HepG2 (cell line): ENCODE data around the gene HEPH. TPM values are rescaled to one million over a fixed set of nuclear protein-coding genes. Genes with fewer than 3 reads are reported as not detected.

Source experiments
- ATAC-seq: fragments of 200-7000 bp; cut with Tn5 transposase; 3 replicates; pipeline ENCODE4 v1.9.1; 2020; ENCODE audit warnings: mild to moderate bottlenecking, moderate library complexity
- BruUV-seq: library from RNA; stranded (reverse); fragments of 400-500 nt; replicated peaks from 2 replicates; lab custom pipeline; 2021; lab: Mats Ljungman, UMichigan
- CTCF ChIA-PET: fragments of 300-600 bp; formaldehyde crosslinking; extraction: SDS; loops from one replicate; lab custom pipeline; 2021; ENCODE audit warnings: low total read pairs, inconsistent platforms, low intra/inter-chr PET ratio; lab: Yijun Ruan, JAX
- POLR2A ChIA-PET: fragments of 350-600 bp; sonication (Branson Sonifier 250); formaldehyde crosslinking; loops from one replicate; lab custom pipeline; 2020; ENCODE audit warnings: antibody characterized with exemption, inconsistent platforms; lab: Yijun Ruan, JAX
- DNase-seq: peaks from one replicate; pipeline ENCODE4 v3.0.0-alpha.2; 2015; ENCODE audit warnings: low spot score
- FAIRE-seq: peaks from 3 replicates; lab custom pipeline; 2011; peaks lifted over from hg19 to GRCh38; lab: Jason Lieb, UNC
- H2AFZ ChIP-seq: one replicate; pipeline ENCODE4 v1.6.1; 2011; ENCODE audit warnings: low read length, inconsistent platforms
- H3K27ac ChIP-seq: fragments of 300-600 bp; 3 replicates; pipeline ENCODE4 v1.8.0; 2011; ENCODE audit warnings: mixed run types, mild to moderate bottlenecking, mixed read lengths, low read length, inconsistent platforms; ENCODE audit not compliant: insufficient read depth; ENCODE audit errors: extremely low read length
- H3K27me3 ChIP-seq, 2 experiments: fragments of 200-600 bp in 1 of 2; 2 replicates in 1 of 2; 3 replicates in 1 of 2; pipeline versions ENCODE4 v1.6.0 to v1.8.0; 2011; ENCODE audit warnings: low read length in 2 of 2, mild to moderate bottlenecking in 2 of 2, moderate library complexity in 2 of 2, inconsistent platforms in 1 of 2; ENCODE audit not compliant: insufficient read depth in 2 of 2, control insufficient read depth in 1 of 2
- H3K36me3 ChIP-seq, 2 experiments: fragments of 200-600 bp in 1 of 2; replicated peaks in 1 of 2; 2 replicates in 1 of 2; 3 replicates in 1 of 2; pipeline versions ENCODE4 v1.5.1 to v1.8.0; 2011; ENCODE audit warnings: low read length in 2 of 2, inconsistent platforms in 1 of 2; ENCODE audit not compliant: insufficient read depth in 2 of 2, control insufficient read depth in 1 of 2
- H3K4me1 ChIP-seq: 2 replicates; pipeline ENCODE4 v1.5.1; 2012; ENCODE audit warnings: low read length, inconsistent platforms; ENCODE audit not compliant: insufficient read depth
- H3K4me2 ChIP-seq: 2 replicates; pipeline ENCODE4 v1.6.0; 2011; ENCODE audit warnings: low read depth, low read length, inconsistent platforms
- H3K4me3 ChIP-seq, 3 experiments: fragments of 200-600 bp in 1 of 3; sonication (generic), shearing (Covaris generic) in 1 of 3; replicated peaks in 1 of 3; 2 replicates each; pipeline ENCODE4 v1.5.1; 2011 to 2016; ENCODE audit warnings: low read length in 3 of 3, inconsistent platforms in 2 of 3, low read depth in 2 of 3, mild to moderate bottlenecking in 2 of 3, control low read depth in 1 of 3, mixed read lengths in 1 of 3; ENCODE audit not compliant: insufficient read depth in 1 of 3
- H3K79me2 ChIP-seq: one replicate; pipeline ENCODE4 v1.6.1; 2011; ENCODE audit warnings: low read length, inconsistent platforms; ENCODE audit not compliant: insufficient read depth
- H3K9ac ChIP-seq: 2 replicates; pipeline ENCODE4 v1.6.0; 2011; ENCODE audit warnings: mild to moderate bottlenecking, low read depth, low read length, inconsistent platforms; ENCODE audit not compliant: insufficient read depth
- H3K9me3 ChIP-seq: 2 replicates; pipeline ENCODE4 v1.5.1; 2012; ENCODE audit warnings: mild to moderate bottlenecking, low read length
- H4K20me1 ChIP-seq: 2 replicates; pipeline ENCODE4 v1.6.0; 2011; ENCODE audit warnings: inconsistent platforms, mild to moderate bottlenecking, low read length, moderate library complexity; ENCODE audit not compliant: insufficient read depth
- ATF1 ChIP-seq: IDR thresholded peaks from 2 replicates; pipeline ENCODE4 v1.6.1; 2016; ENCODE audit warnings: mild to moderate bottlenecking, control low read depth
- DZIP1 ChIP-seq: sonication (generic); formaldehyde crosslinking; IDR thresholded peaks from 2 replicates; pipeline ENCODE4 v1.5.0; 2020; ENCODE audit warnings: mild to moderate bottlenecking, missing genetic modification reagents
- NCOA5 ChIP-seq: sonication (generic); formaldehyde crosslinking; IDR thresholded peaks from 2 replicates; pipeline ENCODE4 v1.4.0; 2020; ENCODE audit warnings: missing genetic modification reagents
- NFE2L2 ChIP-seq: fragments of 150-350 bp; IDR thresholded peaks from 2 replicates; pipeline ENCODE4 v1.6.1; 2014; ENCODE audit warnings: low read length
- PCBP1 ChIP-seq: fragments of 200-400 bp; formaldehyde crosslinking; IDR thresholded peaks from 2 replicates; pipeline ENCODE4 v1.6.1; 2017; ENCODE audit warnings: mild to moderate bottlenecking, low read depth, low read length, borderline replicate concordance
- PRPF4 ChIP-seq: fragments of 200-400 bp; formaldehyde crosslinking; IDR thresholded peaks from 2 replicates; pipeline ENCODE4 v1.6.1; 2016; ENCODE audit warnings: low read length, low read depth; ENCODE audit not compliant: poor library complexity, severe bottlenecking
- TFE3 ChIP-seq: IDR thresholded peaks from 2 replicates; pipeline ENCODE4 v1.6.1; 2016
- ZNF318 ChIP-seq: sonication (generic); formaldehyde crosslinking; IDR thresholded peaks from 2 replicates; pipeline ENCODE4 v1.4.0; 2020; ENCODE audit warnings: mild to moderate bottlenecking, missing genetic modification reagents
- ZNF746 ChIP-seq: sonication (generic); formaldehyde crosslinking; IDR thresholded peaks from 2 replicates; pipeline ENCODE4 v1.8.0; 2022; ENCODE audit warnings: mild to moderate bottlenecking, missing genetic modification reagents
- whole genome bisulfite sequencing: methylation state at CpG from one replicate; pipeline ENCODE4 v1.1.6; 2017; ENCODE audit warnings: low lambda C conversion rate; 5-methylcytosine and 5-hydroxymethylcytosine counted together
- in situ Hi-C: cut with HindIII; loops from 2 replicates; pipeline ENCODE4 v1.10.0; 2017; ENCODE audit warnings: low pct_unique_long_range_greater_than_20kb; ENCODE audit not compliant: extremely low pct_ligation_motif_present
- intact Hi-C: fragments of 100-400 bp; cut with micrococcal nuclease; formaldehyde crosslinking; loops from one replicate; pipeline ENCODE4 v1.10.0; 2022; ENCODE audit not compliant: unreplicated experiment
- polyA plus RNA-seq, 8 experiments: library from polyadenylated mRNA; depleted of rRNA in 3 of 8; stranded (reverse) in 7 of 8; unstranded in 1 of 8; fragments of >200 nt; fragmentation: Illumina TruSeq in 4 of 8; extraction: Trizol in 4 of 8; gene quantifications; 2 replicates each; pipeline versions ENCODE4 v1.2.1 to v1.2.3, GENCODE V29; 2011 to 2016; ENCODE audit warnings: low read depth in 4 of 8, missing spikeins in 1 of 8, mixed read lengths in 1 of 8; ENCODE audit not compliant: insufficient read depth in 1 of 8
- total RNA-seq, 5 experiments: library from RNA; depleted of rRNA; stranded (reverse); fragments of >200 nt; fragmentation: Illumina TruSeq; extraction: Trizol; gene quantifications; 2 replicates each; pipeline ENCODE4 v1.2.3, GENCODE V29; 2016; ENCODE audit warnings: low read depth in 1 of 5

The HEPH gene
- total and polyA plus RNA-seq, 2 of the 13 experiments (the other 11 are each of a cell fraction or from before 2014, with no cell fraction given): not detected

GRCh38 chrX:66144258-66144657, 19.8 kb upstream of the HEPH start:
- in situ Hi-C loops: no loop called here
- Histone ChIP-seq H3K36me3 (no peaks in the 10 kb centered on the region), H3K27me3 (no peaks in the 10 kb centered on the region), H3K27ac (no peak overlapping the region), H2AFZ (no peak overlapping the region), H3K4me1 (no peaks in the 10 kb centered on the region), H3K9ac (no peak overlapping the region), H3K4me2 (no peak overlapping the region), H4K20me1 (no peaks in the 10 kb centered on the region), H3K9me3 (no peaks in the 10 kb centered on the region; the same call in 1 of the 2 replicates), H3K79me2 (no peaks in the 10 kb centered on the region), H3K4me3 (no peak overlapping the region)
- no peak for DNase-seq
- no TSS peak for BruUV-seq
- WGBS: no CpG with 5 or more reads among the region's 2 CpGs
- FAIRE-seq: no peak
- no peak for TF ChIP-seq TFE3 (CRISPR knock-in tag)
- TF ChIP-seq PCBP1: no peak
- TF ChIP-seq DZIP1 (CRISPR knock-in tag): no peak
- TF ChIP-seq NCOA5 (CRISPR knock-in tag): no peak
- no peak for TF ChIP-seq ZNF746 (CRISPR knock-in tag)
- TF ChIP-seq ATF1 (CRISPR knock-in tag): no peak
- TF ChIP-seq NFE2L2: no peak
- TF ChIP-seq ZNF318 (CRISPR knock-in tag): no peak
- TF ChIP-seq PRPF4: no peak
- no peak for ATAC-seq
- intact Hi-C loops: no loop called here
- CTCF ChIA-PET: no interaction called here
- POLR2A ChIA-PET: no interaction called here
